Left forelimb (tissue), 1 donor: ENCODE measurements around the gene GTSE1.

Experiments used
- DNase-seq: peaks from one replicate; pipeline ENCODE4 v3.0.0-alpha.2; 2018; ENCODE audit warnings: low spot score

GTSE1 gene

DNA sequence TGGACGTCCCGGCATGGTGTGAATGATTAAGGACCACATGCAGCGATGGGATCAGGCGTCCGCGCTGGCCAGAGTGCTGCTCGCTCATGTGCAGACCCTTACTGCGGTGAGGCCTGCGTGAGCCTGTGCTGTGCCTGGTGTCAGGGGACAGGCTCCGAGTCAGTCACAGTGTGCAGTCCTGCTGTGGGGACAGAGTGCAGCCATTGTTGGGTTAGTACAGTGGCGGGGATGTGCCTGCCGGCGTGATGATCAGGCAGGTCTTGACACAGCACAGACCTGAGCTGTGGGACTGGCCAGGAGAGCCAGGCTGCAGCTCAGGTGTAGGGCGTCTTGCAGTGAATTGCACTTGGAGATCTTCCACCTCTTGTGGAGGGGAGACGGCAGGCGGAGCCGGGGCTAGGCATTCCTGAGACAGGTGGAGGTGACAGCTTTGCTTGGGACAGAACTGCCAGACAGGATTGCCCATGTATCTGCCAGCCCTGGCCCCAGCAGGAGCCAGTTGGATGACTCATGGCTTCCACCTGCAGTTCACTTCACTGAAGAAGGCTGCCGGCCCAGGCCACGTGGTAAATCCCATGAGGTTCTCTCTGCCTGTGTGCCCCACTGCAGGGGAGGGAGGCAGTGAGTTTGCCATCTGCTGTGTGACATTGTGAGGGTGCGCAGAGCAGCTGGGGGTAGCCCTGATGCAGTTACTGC lies 56.2 kb downstream of the GTSE1 start:
- no peak for DNase-seq

DNA sequence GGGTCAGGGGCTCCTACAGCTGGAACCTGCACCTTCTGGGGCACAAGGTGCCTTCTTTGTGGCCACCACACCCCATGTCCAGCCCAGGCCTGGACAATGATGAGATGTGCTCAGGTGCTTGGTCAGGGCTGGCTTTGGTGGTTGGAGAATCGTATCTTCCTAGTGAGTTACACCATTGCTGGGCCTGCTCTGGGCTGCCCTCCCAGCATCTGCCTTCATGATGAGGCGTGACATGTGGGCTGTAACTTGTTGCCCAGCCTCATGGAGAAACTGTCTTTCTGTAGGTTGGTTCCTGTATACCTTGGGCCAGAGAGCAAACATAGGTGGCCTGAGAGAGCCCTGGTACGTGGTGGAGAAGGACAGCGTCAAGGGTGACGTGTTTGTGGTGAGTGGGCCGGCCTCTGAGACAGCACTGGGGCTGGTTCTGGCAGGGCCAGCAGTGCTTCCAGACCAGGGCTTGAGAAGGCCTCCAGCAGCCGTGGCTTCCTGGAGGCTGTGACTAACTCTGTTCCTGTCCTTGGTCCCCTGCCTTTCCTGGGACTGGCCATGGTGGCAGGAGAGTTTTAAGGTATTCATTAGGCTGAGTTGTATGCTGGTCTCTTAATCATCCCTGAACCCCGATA lies 56.9 kb downstream of the GTSE1 start:
- no peak for DNase-seq

DNA sequence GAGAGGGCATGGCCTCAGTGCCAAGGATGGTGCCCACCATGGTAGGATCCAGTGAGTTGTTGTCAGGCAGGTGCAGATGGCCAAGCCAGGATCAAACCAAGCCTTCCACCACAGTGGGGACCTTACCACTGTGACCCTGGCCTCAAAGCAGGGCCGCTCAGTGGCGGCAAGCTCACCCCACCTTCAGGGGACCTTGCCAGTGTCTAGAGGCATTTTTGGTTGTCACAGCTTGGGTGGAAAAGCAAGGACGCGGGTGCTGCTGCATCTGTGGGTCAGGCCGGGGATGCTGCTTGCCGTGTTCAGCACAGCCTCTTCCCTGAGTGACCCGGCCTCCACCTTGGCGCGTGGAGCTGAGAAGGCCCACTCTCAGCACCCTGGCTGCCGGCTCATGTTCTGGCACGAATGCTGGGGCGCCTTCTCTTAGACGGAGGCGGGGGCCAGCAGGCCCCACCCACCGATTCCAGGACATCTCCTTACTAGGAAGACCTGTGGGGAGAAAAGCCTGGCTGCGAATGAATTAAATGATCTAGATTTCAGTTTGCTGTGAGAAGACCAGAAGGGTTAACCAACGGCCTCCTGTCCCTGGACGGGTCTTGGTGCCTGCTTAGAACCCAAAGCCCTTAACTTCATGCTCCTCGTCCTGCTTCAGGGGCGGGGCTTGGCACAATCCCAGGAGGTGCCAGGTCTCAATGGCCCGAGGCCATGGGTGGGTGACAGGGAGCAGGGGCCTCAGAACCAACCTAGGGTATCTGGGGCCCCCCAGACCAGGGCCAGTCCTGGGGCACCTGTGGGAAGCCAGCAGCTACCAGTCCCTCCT lies 57.7 kb downstream of the GTSE1 start:
- DNase-seq = no peak

DNA sequence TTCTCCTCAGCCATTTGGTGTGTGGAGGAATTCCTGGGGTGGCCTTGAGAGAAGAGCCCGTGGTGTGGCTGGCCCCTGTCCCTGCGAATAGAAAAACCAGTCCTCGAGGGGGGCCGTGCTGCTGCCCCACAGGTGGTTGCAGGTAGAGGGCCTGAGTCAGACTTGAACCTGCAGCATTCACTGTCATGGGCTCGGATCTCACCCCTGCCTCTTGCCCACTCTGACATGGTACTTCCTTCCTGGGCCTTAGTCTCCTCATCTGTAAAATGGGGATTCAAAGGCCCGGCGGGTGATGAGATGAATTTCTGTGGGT lies 58.3 kb downstream of the GTSE1 start:
- no peak for DNase-seq

DNA sequence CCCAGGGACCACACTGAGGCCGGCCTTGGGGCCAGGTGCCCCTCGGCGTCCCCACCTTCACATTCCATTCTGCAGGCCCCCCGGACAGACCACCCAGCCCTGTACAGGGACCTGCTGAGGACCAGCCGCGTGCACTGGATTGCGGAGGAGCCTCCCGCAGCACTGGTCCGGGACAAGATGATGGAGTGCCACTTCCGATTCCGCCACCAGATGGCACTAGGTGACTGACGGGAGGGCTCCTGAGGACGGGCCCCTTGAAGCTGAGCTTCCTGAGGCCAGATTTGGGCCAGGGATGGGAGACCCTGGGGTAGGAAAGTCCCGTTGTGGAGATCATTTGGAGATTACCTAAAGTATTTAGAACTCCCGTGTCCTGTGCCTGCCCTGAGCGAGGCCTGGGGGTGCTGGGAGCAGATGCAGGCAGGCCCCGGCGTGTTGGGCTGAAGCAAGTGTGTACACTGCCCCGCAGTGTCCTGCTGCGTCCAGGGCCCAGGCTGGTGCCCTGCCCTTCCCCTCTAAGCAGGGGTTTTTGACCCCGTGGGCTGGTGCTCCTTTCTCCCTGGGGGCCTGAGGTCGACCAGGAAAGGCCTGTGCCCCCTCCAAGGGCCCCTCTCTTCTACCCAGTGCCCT lies 58.8 kb downstream of the GTSE1 start:
- DNase-seq = peak; percentile 81

DNA sequence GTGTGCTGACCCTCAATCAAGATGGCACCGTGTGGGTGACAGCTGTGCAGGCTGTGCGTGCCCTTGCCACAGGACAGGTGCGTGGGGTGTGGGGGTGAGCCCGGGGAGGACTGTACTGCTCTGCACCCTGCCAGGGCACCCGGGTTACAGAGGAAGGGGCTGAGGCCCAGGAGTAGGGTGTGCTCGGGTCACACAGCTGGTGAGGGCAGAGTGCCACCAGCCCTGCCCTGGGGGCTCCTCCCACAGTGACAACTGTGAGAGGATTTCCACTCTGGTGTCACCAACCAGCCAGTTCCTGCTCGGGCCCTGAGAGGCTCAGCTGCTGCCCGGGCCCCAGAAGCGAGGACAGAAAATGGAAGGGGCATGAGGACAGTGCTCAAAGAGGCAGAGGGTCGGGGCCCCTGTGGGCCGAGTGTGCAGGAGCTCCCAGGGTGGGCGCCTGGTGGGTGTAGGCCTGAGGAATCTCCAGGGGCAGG lies 59.4 kb downstream of the GTSE1 start:
- DNase-seq = no peak

DNA sequence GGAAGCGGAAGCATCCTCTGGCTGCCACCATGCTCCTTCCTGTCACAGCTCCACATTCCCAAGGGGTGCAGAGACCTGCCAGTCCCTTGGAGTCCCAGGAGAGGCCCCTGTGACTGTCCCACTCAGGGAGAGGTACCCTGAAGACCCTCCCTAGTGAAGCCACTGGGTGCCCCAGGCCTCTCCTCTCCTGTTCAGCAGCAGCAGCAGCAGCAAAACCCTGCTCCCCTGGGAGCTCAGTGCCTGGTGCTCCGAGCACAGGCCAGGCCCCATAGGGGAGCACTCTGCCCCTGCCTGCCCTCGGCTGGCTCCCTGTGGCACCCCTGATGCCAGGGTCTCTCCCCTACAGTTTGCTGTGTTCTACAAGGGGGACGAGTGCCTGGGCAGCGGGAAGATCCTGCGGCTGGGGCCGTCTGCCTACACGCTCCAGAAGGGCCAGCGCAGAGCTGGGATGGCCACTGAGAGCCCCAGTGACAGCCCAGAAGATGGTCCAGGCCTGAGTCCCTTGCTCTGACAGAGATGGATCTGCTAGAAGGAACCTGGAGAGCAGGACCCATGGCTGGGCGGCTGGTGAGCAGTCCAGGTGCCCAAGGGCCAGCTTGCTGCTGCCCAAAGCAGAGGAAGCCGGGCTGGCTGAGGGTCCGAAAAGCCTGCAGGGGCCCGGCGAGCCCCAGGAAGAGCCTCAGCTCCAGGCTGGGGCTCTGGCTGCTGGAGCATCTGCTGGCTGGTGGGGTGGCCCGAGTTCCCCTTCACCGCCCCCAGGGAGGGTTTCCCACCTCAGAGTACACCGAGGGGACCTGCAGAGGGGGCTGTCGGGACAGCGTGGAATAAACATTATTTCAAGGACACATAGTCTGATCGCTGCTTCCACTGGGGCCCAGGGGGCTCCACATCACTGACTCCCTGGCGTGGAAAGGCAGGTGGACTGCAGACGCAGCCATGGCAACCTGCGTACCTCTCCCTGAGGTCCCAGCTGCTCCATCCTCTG lies 60.1 kb downstream of the GTSE1 start:
- DNase-seq = no peak

DNA sequence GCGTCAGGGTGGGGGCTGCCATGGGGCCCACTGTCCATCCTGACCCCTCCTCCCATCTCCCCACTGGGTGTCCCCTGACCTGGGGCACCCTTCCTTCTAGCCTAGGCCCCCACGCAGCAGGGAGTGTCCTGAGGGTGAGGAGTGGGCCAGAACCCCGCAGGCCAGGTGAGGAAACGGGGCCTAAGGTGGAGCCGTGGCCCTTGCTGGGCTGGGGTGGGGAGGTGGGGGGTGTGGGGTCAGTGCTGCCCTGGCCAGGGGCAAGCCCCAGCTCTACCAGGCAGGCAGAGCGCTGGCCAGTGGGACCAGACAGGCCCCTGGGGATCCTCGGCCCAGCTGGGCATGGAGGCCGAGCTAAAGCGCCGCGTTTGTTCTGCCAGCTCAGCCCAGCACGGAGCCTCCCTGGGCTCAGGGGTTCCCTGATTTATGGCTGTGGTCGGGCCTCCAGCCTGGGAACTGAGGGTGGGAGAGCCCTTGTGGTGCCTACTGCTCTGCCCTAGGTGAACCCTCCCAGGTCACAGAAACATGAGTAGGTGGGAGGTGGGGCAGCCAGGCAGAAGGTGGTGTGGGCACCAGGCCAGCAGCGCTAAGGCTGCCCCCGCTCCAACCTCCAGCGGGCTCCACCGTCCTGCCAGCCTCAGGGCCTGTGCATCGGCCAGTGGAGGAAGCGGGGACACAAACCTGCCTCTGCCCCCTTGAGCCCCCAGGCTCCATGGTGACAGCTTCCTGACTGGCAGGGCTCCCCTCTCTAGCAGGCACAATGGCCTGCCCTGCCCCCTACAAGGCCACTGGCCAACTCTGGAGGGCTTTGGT lies 61.2 kb downstream of the GTSE1 start:
- DNase-seq = no peak

DNA sequence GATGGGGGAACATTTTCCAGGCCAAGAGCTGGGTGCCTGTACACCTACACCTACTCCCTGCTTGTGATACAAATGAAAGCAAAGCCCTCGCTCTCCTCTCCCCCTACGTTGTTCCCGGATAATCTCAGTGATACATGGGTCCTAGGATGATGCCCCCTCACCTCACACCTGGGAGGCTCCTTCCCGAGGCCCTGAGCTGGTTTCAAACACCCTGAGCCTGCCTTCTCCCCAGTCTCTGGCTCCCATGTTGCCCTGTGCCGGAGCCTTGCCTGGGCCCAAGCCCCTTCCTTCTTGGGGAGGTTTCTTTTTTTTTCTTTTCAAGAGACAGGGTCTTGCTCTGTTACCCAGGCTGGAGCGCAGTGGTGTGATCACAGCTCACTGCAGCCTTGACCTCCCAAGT lies 62.1 kb downstream of the GTSE1 start:
- DNase-seq = no peak

DNA sequence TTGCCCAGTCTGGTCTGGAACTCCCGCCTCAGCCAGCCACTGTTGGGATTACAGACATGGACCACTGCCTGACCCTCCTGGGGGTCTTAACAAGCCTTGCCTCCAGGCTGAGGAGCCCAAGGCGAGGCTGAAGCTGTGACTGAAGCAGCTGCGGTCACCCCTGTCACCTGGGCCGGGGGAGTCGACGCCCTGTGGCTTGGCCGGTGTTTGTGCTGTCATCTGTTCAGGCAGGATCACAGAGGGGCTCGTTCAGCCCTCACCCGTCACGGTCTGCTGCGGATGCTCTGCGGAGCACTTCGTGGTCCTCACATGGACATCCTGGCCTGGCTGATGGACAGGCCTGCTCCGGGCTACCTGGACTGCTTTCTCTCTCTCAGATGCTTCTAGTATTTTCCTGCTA lies 62.7 kb downstream of the GTSE1 start:
- no peak for DNase-seq

DNA sequence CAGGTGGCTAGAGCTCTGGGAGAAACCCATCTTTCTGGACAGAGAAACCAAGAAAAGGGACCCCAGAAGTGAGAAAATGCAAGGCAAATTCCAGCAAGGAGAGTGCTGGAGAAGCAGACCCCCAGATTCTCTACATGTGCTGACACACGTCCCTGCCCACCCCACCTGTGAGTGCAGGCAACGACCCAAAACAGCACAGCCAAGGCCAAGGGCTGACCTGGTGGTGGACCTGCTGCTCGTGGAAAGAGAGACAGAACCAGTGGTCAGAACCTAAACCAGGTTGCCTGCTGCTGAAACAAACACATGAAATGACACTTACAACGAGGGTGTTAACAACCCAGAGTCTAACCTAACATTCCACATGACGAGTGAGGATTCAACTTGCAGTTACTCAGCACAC lies 63.4 kb downstream of the GTSE1 start:
- no peak for DNase-seq

DNA sequence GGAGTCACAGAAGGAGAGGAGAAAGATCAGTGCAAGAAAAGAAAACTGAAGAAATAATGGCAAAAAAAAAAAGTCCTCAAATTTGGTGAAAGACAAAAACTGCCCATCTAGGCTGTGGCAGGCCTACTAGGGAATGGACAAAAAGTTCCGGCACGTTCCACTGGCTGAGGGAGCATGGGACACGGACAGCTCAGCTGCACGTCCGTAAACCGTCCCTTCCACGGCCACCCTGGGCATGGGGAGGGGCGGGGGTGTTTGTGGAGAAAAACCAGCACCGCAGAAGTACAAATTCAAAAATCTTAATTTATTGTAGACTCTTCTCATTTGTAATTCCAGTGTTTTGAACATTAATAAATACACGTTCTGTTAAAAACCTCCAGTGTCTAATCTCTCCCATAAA lies 64.2 kb downstream of the GTSE1 start:
- no peak for DNase-seq

DNA sequence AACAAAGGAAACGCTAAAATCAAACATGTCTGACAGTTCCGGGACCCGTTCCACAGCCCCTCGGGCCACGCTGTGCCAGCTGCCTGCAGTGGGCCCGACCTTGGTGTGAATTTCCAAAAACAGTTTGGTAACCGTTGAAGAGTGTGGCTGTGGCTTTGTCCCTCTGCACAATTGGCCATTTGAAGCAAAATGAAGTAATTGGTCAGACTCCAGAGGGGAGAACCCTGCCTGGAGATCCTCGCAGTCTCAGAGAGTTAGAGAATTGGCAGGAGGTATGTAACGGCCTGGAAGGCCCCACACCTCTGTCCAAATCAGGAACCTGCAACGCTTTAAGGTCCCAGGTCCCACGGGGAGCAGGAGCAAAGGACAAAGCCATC lies 65.1 kb downstream of the GTSE1 start:
- DNase-seq = no peak

DNA sequence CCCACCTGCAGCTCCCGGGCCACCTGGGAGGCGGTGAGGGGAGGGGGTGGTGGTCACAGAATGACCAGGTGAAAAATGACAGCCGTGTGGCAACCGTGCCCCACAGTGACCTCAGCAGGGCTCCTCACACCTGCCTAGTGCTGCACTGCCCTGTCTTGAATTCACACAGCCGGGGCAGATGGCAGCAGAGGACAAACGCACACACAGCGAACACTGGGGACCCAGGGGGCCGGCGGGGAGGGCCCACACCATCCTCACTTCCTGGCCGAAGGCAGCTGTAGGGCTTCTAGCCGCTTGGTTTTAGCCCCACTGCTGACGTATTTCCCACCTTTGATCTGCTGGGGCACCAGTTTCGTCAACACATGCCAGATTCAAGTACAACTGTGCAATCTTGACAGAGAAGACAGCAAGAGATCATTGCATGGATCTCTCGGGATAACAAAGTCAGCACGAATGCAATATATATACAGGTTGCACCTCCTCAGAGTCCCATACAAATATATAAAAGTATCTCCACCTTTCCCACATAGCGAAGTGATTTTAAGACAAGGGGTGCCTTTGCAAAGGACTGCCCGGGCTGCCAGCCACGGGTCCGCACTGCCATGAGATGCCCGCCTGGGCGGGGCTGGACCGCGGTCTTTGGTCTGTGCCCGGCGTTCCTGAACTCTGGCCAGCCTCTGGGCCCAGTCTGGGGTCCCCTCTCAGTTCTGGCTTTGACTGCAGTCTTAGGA lies 65.7 kb downstream of the GTSE1 start:
- DNase-seq = no peak

DNA sequence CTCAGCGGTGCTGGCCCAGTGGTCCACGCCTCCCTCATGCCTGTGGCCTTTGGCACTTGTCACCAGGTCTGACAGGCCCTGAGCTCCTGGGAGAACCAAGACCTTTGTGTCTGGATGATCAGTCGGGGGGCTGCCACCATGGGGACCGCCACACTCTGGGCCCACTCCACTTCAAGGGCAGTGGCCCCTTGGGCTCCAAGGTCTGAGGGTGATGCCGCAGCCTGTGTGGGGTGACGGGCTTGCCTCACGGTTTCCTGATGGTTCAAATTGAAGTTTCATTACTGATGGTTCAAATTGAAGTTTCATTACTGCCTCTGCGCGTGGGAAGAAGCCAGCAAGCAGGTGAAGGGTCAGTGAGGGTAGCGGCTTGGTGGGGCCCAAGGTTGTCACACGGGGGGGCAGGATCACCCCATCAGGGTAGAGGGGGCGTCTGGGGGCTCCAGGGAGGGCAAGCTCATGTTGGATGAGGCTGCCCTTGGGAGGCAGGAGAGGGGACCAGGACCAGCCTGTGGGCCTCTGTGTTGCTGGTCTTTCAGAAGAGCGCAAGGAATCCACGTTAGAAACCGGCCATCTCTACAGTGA lies 66.4 kb downstream of the GTSE1 start:
- no peak for DNase-seq

DNA sequence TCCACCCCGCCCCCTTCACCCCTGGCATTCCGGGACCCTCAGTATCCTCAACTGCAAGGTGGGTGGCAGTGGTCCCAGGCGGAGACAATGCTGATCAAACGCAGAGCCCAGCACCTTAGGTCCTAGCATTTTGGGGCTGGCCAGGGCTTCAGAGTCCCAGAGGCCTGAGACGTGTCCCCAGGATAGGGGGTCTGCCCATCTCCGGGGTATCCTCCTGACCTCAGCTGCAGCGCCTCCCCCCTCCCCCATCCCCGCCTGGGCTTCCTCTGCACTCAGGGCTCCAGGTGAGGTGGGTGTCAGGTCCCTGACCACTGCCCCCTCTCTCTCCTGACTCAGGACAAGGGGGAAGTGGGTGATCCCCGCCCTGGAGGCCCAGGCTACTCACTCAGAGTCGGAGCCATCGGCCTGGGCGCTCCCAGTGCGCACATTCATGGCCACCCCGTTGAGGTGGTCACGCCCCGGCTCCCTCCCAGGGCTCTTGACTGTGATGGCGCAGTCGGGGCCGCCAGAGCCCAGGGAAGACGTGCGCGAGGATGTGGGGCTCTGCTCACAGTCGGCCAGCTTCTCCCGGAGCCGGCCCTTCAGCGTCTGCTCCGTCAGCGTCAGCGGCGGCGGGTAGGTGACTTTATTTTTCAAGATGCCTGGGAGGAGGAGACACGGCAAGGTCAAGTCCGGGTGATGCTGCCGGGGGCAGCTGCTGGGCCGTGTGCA lies 67.1 kb downstream of the GTSE1 start:
- DNase-seq = no peak

DNA sequence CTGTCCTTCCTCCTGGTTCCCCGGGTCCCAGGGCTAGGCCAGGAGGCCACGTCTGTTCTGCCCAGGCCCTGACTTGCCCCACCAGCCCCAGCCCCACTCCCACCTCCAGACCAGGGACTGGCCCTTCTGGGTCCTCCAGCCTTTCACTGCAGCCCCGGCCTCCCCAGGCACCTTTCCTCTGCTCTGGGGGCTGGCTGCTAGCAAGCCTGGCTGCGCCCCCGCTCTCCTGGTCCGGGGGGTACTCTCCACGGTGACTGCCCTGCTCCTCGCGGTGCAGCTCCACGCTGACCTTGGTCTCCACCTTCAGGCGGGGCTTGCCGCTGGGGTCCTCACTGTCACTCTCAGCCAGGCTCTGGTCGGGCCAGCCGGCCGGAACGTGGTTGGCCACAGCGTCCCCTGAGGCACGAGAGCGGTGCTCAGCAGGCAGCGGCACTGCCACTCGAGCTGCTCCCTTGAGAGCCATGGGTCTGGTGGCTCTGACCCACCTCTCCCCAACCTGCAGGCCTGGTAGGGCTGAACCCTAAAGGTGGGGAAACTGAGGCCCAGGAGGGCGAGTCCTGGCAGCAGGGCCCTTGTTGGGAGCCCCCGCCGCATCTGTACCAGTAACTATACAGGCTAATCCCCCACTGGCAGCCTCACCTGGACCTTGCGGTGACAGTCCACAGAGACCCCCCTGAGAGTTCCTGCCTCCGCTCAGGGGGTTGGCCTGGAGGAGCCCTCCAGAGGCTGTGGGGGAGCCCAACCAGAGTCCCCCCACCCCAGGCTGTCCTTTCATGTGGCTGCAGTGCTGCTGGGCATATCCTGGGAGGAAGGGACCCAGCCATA lies 67.9 kb downstream of the GTSE1 start:
- DNase-seq = no peak

DNA sequence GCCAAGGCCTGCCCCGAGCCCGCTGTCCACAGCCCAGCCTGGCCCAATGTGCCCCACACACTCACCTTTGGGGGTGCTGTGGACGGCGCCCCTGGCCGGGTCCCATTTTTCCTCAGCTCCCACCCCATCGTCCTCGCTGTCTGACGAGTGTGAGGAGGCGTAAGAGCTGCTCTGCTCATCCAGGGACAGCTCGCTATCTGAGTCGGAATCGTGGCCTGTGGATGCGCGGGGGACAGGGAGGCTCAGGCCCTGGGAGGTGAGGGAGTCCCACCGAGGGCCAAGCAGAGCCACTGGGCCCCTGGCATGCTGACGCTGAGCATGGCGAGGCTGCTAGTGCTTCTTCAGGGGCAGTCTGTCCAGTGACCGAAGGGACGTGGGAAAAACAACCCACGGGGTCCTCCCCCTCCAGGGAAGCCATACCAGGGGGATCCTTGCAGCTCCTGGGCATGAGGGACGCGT lies 68.5 kb downstream of the GTSE1 start:
- no peak for DNase-seq
